HG02970 (cell line): Measurements from ENCODE around the gene ZNF407.

Experiments used
- ATAC-seq: cut with Tn5 transposase; IDR thresholded peaks from one replicate; pipeline ENCODE4 v1.9.1; 2021; ENCODE audit warnings: mild to moderate bottlenecking, moderate library complexity, moderate number of reproducible peaks; ENCODE audit not compliant: unreplicated experiment, low FRiP score

Gene ZNF407

GRCh38 chr18:75029481-75029880, 431.8 kb downstream of the ZNF407 start:
- ATAC-seq: no peak

GRCh38 chr18:75031717-75032317, 434.1 kb downstream of the ZNF407 start:
- ATAC-seq: no peak

- no peak for ATAC-seq
These were observed 435.8 kb downstream of the ZNF407 start for GRCh38 chr18:75033516-75033915.

- no peak for ATAC-seq
These were observed 437.3 kb downstream of the ZNF407 start for GRCh38 chr18:75034937-75035336.

GRCh38 chr18:75035928-75036327, 438.3 kb downstream of the ZNF407 start:
- ATAC-seq: no peak

GRCh38 chr18:75036917-75037688, 439.4 kb downstream of the ZNF407 start:
- ATAC-seq: no peak

- no peak for ATAC-seq
These were observed 440.0 kb downstream of the ZNF407 start for GRCh38 chr18:75037689-75037955.

- no peak for ATAC-seq
These were observed 443.9 kb downstream of the ZNF407 start for GRCh38 chr18:75041586-75041985.

GRCh38 chr18:75043478-75043877, 445.8 kb downstream of the ZNF407 start:
- ATAC-seq: no peak

- ATAC-seq: no peak
These were observed 446.6 kb downstream of the ZNF407 start for GRCh38 chr18:75044296-75044695.

- ATAC-seq: no peak
These were observed 447.1 kb downstream of the ZNF407 start for GRCh38 chr18:75044791-75045190.

GRCh38 chr18:75045272-75045671, 447.6 kb downstream of the ZNF407 start:
- no peak for ATAC-seq

GRCh38 chr18:75047240-75047961, 449.7 kb downstream of the ZNF407 start:
- no peak for ATAC-seq

- no peak for ATAC-seq
These were observed 451.2 kb downstream of the ZNF407 start for GRCh38 chr18:75048776-75049454.

GRCh38 chr18:75049455-75049789, 451.8 kb downstream of the ZNF407 start:
- no peak for ATAC-seq

GRCh38 chr18:75051757-75052156, 454.1 kb downstream of the ZNF407 start:
- no peak for ATAC-seq

GRCh38 chr18:75052475-75052874, 454.8 kb downstream of the ZNF407 start:
- ATAC-seq: no peak

- ATAC-seq: no peak
These were observed 455.5 kb downstream of the ZNF407 start for GRCh38 chr18:75053028-75053629.

- no peak for ATAC-seq
These were observed 456.4 kb downstream of the ZNF407 start for GRCh38 chr18:75054046-75054445.

- no peak for ATAC-seq
These were observed 456.9 kb downstream of the ZNF407 start for GRCh38 chr18:75054611-75055010.
